OCI-M2 (cell line): ENCODE results near the gene SGMS1.
"Not testable (repeated sequence)": the region's sequence is repeated elsewhere in the genome, so short reads cannot be mapped to it uniquely, and the experiment has no call there.

Experiments used
- DNase-seq: peaks from one replicate; lab custom pipeline; 2025; ENCODE audit not compliant: unreplicated experiment; lab: John Stamatoyannopoulos, UW

SGMS1 gene

DNA sequence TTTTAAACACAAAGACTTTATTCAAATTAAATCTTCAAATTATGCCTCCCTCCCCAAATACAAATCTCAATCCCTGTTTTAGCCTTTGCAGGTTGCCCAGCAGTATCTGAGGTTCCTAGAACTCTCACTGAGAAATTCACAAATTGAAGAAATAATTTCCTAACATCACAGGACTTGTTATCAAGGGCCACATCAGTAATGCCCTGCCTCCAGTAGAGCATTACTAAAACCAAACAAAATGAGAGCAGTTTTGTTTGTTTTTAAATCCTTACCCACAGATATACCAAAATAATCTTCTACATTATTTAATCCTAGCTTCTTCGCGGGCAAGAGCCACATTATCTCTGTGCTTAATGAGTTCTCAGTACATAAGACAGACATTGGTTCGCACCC lies 152.2 kb downstream of the SGMS1 start:
- no peak for DNase-seq

DNA sequence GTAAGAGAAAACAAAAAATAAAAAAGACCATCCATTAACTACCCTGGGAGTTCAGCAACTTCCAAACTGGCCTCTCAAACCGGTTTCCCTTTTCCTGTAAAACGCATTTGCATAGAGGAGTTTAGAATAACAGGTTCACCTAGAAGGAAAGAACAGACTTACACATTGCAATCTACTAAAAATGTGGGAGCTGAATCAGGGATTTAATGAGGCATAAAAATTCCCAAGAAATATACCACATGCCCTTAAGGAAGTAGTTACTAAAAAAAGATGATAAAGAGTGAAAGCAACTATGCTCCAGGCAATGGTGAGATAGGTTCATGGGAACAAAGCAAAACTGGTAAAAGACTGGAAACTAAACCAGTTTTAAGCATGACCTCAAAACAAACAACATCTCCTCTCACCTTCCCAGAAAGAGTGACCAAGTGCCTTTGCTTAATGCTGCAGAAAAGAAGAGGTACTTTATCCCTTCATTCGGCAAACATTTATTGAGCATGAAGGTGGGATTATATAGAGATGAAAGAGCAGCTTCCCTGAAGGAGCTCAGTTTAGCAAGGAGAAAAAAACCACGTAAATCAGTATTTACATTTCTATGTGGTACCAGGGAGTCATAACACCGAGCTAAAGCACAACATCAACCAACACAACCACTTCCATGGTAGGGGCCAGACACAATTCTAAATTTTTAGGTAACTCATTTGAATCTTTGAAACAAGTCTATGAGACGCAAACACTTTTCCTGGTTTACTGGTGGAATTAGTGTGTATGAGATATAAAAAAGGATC lies 152.8 kb downstream of the SGMS1 start:
- DNase-seq = no peak

DNA sequence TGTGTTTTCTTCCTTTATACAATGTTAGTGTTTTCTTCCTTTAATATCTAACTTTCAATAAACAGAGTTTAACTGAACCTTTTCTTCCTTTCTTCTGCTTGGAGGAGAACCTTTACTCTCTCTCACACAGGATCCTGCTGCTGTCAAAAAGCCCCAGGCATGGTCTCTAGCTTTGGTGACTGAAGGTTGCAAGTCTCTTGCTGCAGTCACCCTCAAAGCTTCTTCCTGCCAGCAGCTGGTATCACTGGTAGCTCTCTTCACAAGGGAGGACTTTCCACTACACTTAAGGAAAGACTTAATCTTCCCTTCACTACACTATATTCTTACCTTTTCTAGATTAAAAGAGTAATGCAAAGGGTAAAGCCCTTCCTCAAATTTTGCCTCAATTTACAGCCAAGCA lies 153.4 kb downstream of the SGMS1 start:
- no peak for DNase-seq

DNA sequence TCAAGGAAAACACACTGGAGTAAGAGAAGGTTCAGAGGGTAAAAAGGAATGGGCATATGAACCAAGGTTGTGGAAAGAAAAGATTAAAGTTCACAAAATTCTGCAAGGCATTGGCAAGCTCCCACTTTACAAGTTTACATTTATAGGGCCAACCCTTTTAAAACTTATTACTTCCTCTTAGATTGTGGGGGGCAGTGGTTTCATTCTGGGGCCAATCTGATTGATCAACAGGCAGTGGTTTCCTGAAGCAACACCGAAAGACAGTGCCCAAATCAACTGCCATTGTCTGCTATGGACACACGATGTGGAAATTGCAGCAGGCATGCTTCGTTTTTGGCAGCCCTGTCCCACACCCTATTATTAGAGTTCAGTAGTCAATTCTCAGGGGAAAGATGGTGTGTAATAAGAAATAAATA lies 154.0 kb downstream of the SGMS1 start:
- no peak for DNase-seq

DNA sequence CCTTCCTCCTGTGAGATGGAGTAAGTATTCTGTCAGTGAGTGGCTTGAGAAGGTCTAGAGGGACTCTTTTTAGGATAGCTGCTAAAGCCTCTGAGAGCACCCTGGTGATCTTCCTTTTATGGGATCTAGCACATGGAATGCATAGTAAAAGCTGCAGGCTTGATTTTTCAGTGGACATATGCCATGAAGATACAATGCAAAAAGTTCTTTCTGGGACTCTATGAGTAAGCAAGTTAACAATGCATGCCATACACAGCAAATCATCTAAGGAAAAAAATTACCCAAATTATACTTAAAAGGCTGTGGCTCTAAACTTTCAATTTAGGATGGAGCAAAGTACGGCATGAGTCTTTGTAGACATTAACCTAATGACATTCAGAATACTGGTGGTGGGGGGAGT lies 154.5 kb downstream of the SGMS1 start:
- no peak for DNase-seq

DNA sequence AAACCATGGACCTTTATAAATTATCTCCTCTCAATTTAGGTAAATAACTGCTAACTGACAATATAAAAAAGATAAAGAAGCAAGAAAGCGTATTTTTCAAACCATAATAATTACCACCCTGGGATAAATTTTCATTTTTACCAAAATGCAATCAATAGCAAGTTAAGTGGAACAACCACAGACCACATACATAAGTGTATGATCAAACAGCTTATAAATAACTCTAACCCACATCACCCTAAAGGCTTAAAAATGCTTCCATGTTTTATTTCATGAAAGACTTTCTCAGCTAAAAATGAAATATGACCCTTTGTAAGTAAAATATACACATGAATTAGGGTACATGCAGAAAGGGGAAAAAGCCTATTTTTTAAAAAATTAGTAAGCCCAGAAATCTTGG lies 156.5 kb downstream of the SGMS1 start:
- DNase-seq = no peak

DNA sequence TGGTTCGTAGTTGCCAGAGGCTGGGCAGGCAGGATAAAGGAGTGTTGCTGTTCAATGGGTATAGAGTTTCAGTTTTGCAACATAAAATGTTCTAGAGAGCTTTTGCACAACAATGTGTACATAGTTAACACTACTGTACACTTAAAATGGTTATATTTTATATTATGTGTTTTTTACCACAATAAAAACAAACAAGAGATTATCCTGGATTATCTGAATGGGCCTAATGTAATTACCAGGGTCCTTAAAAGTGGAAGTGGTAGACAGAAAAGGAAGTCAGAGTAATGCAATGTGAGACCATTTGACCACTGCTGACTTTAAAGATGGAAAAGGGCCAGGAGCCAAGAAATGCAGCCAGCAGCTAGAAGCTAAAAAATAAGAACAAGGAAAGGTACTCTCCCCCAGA lies 159.7 kb downstream of the SGMS1 start:
- DNase-seq = no peak

DNA sequence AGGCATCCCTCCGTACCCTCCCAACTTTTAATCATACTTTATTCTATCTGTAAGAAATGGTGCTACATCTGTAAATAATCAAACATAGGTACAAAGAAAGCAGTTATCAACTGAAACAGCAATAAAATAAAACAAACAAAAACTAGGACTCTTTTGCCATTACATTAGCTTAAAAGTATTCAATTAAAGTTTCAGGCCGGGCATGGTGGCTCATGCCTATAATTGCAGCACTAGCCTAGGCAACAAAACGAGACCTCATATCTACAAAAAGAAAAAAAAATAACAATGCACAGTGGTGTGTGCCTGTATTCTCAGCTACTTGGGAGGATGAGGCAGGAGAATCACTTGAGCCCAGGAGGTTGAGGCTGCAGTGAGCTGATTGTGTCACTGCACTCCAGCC lies 161.9 kb downstream of the SGMS1 start:
- no peak for DNase-seq

DNA sequence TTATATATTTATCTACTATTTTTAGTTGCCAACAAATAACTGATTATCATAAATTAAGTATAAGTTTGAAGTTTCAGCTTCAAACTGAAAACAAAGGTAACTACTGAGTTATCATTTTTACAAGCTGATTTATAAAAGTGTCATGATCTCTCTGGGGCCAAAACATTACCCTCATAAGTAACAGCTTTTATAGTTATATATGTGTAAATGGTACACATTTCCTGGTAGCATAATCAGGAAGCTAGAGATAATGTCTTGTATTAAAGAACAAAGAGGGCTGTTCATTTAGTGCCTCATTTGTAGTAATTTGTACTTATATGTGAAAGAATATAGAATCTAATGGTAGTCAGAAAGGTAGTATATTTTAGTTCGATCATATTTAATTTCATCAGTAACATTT lies 162.6 kb downstream of the SGMS1 start:
- DNase-seq = no peak

DNA sequence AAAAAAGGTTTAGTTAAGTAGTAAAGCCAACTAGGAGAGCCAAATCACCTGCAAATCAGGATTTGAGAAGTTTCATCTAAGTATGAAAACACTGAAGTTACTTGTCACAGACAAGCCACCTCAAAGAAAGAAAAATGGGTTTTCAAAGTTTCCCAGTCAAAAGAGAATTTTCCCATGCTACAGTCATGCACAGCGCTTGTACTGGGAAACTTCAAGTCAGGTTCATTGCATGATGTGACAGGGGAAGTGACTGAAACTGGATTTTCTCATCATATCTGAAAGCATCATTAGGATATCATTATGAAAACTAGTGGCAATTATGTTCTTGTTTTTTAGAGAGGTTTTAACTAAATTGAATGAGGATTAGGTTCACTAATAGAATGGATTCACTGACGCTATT lies 167.0 kb downstream of the SGMS1 start:
- DNase-seq = no peak

DNA sequence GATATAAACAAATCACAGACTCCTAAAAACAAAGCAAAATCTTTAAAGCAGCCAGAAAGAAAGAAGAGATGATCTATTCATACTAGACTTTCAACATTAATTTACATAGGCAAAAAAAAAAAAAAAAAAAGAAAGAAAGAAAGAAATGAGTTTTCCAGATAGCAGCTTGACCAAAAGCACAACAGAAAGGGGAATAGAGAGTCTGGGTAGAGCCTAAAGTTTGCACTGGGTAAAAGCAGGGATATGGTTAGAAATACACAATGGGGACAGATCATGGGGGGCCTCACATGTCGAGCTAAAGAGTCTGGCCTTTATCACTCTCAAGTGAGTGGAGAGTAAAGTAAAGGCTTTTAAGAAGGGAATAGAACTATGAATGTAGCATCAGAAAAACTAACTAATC lies 169.8 kb downstream of the SGMS1 start:
- no peak for DNase-seq

DNA sequence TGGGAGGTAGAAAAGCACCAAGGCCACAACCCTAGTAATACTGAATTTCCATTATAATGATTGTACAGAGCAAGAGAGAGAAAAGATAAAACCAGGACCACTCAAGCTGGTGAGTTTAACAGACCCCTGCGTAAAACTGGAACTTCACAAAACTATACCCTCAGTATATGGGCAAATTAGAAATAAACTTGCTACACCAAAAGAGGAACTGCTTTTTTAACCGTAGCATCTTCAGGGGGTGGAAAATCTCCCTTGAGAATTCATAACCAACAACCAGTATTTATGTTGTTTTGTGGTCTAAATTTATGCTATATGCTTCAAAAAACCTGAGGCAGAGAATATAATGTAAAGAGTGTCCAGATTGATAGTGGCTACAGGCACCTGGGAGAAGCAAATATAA lies 171.2 kb downstream of the SGMS1 start:
- no peak for DNase-seq

DNA sequence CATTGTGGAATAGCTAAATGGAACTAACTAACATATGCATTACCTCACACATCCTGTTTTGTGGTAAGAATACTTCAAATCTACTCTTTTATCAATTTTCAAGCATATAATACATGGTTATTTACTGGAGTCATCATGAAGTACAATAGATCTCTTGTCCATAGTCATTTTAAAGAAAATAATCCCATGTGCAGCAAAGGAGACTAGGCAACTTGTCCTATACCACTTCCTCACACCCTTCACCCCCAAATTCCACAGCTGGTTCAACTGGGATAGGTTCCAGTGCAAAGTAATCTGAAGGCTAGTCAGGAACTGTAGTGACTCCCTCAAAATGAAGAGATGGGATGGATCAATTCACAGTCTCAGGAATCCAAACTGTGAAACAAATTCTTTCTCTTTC lies 176.1 kb downstream of the SGMS1 start:
- DNase-seq = no peak

DNA sequence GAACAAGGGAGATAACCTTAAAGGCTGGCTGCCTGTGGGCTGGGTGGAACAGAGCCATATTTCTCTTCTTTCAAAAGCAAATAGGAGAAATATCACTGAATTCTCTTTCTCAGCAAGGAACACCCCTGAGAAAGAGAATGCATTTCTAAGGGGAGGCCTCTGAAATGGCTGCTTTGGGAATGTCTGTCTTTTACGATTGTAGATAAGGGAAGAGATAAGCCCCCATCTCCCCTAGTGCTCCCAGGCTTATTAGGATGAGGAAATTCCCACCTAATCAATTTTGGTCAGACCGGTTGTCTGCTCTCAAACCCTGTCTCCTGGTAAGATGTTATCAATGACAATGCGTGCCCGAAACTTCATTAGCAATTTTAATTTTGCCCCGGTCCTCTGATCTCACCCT lies 178.0 kb downstream of the SGMS1 start:
- not testable (repeated sequence) for DNase-seq

DNA sequence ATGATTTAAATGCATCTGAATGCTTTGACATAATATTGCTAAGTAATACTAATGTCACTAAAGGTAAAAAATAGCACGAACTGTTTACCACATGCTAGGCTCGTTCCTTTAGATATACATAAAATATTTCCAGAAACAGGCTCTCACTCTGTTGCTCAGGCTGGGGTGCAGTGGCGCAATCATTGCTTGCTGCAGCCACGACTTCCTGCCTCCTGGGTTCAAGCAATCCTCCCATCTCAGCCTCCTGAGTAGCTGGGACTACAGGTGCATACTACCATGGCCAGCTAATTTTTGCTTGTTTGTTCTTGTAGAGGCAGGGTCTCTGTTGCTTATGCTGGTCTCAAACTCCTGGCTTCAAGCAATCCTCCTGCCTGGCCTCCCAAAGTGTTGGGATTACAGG lies 183.3 kb downstream of the SGMS1 start:
- DNase-seq = no peak

DNA sequence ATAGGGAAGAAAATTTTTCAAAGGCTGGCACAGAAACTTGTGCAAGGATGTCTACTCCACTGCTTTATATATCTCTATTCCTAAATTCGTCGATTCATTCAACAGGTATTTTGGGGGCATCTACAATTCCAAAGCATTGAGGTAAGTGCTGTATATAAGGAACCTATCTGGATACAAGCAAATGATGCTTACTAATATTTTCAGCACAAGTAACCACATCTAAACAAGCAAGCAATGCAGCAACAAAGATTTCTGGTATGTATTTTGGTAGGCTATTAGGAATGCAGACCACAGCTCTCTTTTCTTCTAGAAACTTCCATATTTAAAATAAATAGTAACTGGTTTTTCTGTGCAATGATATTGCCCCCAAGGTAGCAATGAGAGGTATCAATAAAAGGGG lies 183.9 kb downstream of the SGMS1 start:
- DNase-seq = no peak

DNA sequence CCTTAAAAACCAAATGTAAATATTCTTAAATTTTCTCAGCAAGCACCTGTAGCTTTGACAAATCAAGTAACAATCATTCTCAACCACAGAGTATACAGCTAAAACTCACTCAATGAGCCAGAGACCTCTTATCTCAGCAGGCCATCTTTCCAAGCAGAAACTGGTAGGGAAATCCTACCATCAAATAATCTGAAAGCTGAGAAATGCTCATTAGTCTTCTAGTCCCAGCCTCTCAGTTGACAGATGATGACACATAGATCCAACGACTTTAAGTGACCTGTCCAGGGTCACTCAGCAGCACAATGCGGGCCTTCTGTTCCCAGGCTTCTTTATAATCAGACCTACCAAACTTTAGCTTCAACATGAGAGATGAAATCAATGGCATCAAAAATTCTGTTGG lies 184.6 kb downstream of the SGMS1 start:
- DNase-seq = no peak

DNA sequence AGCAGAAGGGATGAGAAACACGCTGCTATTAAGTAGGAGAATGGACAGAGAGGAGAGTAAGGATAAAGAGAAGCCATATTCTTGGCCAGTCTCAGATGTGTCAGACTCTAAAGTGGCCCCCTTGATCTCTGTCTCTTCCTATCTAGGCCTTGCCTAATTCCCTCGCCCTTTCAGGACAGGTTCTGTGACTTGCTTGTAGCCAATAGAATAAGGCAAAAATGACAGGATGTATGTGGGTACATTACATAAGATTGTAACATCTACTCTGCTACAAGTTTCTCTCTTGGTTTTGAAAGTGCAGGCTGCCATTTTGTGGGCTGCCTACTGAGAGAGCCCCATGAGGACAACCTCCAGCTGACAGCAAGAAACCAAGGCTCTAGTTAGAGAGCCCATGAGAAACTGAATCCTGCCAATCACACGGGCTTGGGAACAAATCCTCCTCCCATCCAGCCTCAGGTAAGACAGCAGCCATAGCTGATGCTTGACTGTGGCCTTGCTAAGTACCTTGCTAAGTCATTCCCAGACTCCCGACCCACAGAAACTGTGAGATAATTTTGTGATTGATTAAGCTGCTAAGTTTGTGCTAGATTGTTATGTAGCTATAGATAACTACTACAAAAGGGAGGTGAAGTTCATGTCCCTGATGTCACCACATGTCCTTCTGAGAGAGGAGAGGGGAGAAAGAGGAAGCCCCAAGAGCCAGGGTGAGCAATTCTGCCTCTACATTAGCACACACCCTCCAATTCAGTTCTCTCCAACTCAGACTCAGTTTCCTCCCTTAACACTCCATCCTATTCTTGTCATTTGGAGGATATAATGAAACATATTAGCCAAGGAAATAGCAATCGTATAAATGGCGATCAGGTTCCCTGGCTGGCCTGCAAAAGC lies 185.5 kb downstream of the SGMS1 start:
- DNase-seq = no peak

DNA sequence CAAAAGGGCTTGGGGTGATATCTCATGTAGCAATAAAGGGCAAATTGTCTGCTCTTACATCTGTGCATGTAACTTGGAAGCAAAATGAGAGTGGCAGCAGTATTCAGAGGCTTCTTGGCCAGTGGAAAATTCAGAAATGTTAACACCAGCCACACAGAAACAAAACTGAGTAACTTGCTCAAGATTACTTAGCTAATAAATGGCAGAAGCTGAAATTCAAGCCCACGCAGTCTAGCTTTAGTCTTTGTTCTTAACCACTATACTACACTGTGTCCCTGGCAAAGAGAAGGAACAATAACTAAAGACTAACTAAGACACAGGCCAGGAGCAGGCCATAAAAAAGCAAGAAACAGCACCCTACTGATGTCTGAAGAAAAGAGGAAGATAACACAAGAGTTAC lies 186.5 kb downstream of the SGMS1 start:
- no peak for DNase-seq

DNA sequence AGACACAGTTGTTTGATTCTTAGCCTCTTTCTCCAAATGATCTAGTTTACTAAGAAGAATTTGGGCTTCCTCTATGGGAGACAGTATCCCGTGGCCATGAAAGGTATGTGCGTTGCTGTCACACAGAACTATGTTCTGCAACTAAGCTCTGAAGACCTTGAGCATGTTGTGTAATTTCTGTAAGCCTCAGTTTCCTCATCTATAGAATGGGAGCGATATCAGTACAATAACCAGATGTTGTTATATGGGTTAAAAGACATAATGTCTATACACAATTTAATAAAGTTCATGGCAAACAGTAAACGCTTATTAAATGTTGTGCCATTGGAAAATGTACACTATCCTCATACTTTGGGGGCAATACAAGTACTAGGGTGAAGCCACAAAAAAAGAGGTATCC lies 187.0 kb downstream of the SGMS1 start:
- no peak for DNase-seq

DNA sequence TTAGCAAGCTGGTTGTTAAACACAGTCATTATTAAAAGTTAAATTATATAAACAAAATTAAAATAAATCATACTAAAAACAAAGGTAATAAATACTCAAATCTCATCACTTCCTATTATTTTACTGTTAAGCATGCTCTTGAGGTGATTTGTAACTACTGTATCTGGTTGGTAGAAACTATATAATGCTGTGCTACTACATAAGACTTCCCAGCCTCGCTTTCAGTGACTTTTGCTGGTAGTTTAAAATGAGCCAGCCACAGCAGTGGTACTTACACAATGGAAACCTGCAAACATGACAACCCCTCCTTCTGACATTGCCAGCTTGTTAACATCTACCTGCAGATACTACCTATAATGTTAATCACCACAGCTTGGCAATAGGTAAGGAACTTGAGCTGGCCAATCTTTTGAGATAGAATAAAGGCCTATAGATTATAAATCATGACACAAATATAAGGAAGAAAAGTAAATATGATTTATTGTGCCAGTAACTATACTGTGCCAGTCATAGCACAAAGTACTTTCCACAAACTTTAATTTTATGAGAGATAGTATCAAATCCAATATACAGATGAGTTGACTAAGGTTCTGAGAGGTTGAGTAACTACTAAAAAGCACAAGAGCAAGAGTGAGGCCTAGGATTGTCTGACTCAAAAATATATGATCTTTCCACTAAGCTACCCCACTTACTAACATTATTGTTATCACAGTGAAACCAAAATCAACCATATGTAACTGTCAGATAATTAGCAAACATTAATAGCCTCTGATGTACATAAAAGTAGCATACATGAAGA lies 191.3 kb downstream of the SGMS1 start:
- no peak for DNase-seq

DNA sequence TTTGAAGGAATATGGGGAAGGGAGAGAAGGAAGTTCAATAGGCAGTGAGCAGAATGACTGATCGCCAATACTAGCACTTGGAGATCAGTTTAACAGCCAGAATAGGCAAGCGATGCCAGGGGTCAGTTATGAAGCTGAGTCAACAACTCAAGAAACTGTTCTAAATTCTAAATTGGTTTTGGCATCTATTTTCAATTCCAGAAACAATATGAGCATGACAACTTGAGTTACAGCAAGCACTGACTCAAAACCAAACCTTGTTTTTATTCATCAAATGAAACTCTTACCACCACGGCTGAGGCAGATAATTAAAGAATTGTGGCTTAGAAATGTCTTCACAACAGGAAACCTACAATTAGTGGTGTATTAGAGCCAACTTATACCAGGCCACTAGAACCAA lies 192.0 kb downstream of the SGMS1 start:
- no peak for DNase-seq
